SIG-M5 treated with dmso at 0.1 percent for 504 hours (cell line): ENCODE data around the gene SCNN1G.
A peak's percentile ranks its signal among the peaks of the same experiment; 100 is the strongest.

Source experiments
- DNase-seq: peaks from one replicate; lab custom pipeline; 2025; ENCODE audit not compliant: unreplicated experiment; lab: John Stamatoyannopoulos, UW

The SCNN1G gene

GRCh38 chr16:23149993-23150364, 32.6 kb upstream of the SCNN1G start:
- no peak for DNase-seq

GRCh38 chr16:23152386-23153178, 30.0 kb upstream of the SCNN1G start:
- DNase-seq: no peak

GRCh38 chr16:23155445-23156049, 27.0 kb upstream of the SCNN1G start:
- peak; percentile 33 for DNase-seq

GRCh38 chr16:23156110-23156509, 26.4 kb upstream of the SCNN1G start:
- no peak for DNase-seq

GRCh38 chr16:23156946-23157460, 25.5 kb upstream of the SCNN1G start:
- DNase-seq: no peak

GRCh38 chr16:23158114-23158513, 24.4 kb upstream of the SCNN1G start:
- no peak for DNase-seq

- no peak for DNase-seq
Measured at GRCh38 chr16:23160082-23160481, 22.5 kb upstream of the SCNN1G start.

- DNase-seq: no peak
Measured at GRCh38 chr16:23160574-23160973, 22.0 kb upstream of the SCNN1G start.

- DNase-seq: no peak
Measured at GRCh38 chr16:23163921-23164320, 18.6 kb upstream of the SCNN1G start.

GRCh38 chr16:23164736-23165135, 17.8 kb upstream of the SCNN1G start:
- DNase-seq: no peak

- DNase-seq: peak; percentile 56
Measured at GRCh38 chr16:23172583-23172982, 10.0 kb upstream of the SCNN1G start.

GRCh38 chr16:23172994-23173393, 9.6 kb upstream of the SCNN1G start:
- DNase-seq: no peak

GRCh38 chr16:23174622-23175021, 7.9 kb upstream of the SCNN1G start:
- DNase-seq: no peak

- peak; percentile 23 for DNase-seq
Measured at GRCh38 chr16:23175651-23176050, 6.9 kb upstream of the SCNN1G start.

GRCh38 chr16:23181506-23181905, 1.0 kb upstream of the SCNN1G start:
- no peak for DNase-seq

GRCh38 chr16:23182206-23182678, 303 bp upstream of the SCNN1G start:
- DNase-seq: peak; percentile 66

- no peak for DNase-seq
Measured at GRCh38 chr16:23183543-23183862, 958 bp downstream of the SCNN1G start.

- DNase-seq: no peak
Measured at GRCh38 chr16:23185656-23186055, 3.1 kb downstream of the SCNN1G start.

GRCh38 chr16:23186171-23186570, 3.6 kb downstream of the SCNN1G start:
- DNase-seq: no peak

- DNase-seq: no peak
Measured at GRCh38 chr16:23187341-23187740, 4.8 kb downstream of the SCNN1G start.

GRCh38 chr16:23188911-23189310, 6.4 kb downstream of the SCNN1G start:
- DNase-seq: peak; percentile 19

GRCh38 chr16:23194497-23195221, 12.1 kb downstream of the SCNN1G start:
- DNase-seq: no peak
